NB4 (cell line): ENCODE results near the gene ARL4D.

ENCODE experiments used
- MYC ChIP-seq: IDR thresholded peaks from 2 replicates; pipeline ENCODE4 v1.6.1; 2011; ENCODE audit warnings: low read depth, low read length
- TF ChIP-seq, protein P1 (sequence below): IDR thresholded peaks from 2 replicates; pipeline ENCODE4 v1.6.1; 2011; ENCODE audit warnings: low read depth, low read length
- TF ChIP-seq, protein P2 (sequence below): IDR thresholded peaks from one replicate; pipeline ENCODE4 v1.5.1; 2012; ENCODE audit warnings: low read depth, low read length

DNA sequence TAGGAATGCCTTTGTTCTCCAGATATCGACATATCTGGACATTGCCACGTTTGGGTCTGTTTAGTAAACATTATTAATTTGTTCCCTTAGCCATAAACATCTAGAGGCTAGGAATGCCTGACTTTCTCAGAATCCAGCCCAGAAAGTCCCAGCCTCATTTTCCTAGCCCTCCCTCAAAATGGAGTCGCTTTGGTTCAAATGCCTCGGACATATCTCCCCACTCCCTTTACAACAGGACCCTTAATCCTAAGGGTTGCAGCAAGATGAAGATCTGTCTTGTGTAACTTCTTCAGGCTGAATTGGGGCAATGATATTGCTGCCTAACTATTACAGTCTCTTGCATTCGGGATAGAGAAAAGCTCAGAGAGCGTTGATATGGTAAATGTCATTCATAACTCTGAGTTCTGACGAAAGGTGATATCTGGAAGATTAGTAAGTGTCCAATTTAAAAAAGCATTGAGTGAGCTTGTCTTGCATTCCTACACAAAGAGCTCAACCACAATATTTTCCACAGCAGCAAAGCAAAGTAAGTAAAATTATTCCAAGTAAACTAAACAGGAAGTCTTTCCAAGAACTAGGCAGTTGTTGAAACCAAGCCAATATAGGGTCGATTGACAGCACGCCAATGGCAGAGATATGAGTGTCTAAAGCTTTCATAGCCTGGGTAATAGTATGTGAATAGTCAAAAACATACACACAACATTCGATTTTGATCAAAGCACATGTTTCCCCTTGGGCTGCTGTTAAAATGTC, 46.0 kb upstream of the ARL4D start:
- TF ChIP-seq, protein P1, sequence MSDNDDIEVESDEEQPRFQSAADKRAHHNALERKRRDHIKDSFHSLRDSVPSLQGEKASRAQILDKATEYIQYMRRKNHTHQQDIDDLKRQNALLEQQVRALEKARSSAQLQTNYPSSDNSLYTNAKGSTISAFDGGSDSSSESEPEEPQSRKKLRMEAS, result no peak
- TF ChIP-seq, protein P2, sequence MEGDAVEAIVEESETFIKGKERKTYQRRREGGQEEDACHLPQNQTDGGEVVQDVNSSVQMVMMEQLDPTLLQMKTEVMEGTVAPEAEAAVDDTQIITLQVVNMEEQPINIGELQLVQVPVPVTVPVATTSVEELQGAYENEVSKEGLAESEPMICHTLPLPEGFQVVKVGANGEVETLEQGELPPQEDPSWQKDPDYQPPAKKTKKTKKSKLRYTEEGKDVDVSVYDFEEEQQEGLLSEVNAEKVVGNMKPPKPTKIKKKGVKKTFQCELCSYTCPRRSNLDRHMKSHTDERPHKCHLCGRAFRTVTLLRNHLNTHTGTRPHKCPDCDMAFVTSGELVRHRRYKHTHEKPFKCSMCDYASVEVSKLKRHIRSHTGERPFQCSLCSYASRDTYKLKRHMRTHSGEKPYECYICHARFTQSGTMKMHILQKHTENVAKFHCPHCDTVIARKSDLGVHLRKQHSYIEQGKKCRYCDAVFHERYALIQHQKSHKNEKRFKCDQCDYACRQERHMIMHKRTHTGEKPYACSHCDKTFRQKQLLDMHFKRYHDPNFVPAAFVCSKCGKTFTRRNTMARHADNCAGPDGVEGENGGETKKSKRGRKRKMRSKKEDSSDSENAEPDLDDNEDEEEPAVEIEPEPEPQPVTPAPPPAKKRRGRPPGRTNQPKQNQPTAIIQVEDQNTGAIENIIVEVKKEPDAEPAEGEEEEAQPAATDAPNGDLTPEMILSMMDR, result no peak
- TF ChIP-seq MYC, result no peak
